Mononuclear cell (primary cell): ENCODE data around the gene NFXL1. TPM values are rescaled to one million over a fixed set of nuclear protein-coding genes. Genes with fewer than 3 reads are reported as not detected.
"Not testable (repeated sequence)": the region's sequence is repeated elsewhere in the genome, so short reads cannot be mapped to it uniquely, and the experiment has no call there.

Source experiments
- H3K27me3 ChIP-seq: 2 replicates; pipeline ENCODE4 v1.6.0; 2011; ENCODE audit warnings: low read length, control low read depth; ENCODE audit not compliant: insufficient read depth
- H3K4me1 ChIP-seq: 2 replicates; pipeline ENCODE4 v1.5.1; 2011; ENCODE audit warnings: mild to moderate bottlenecking, low read length, control low read depth; ENCODE audit not compliant: insufficient read depth
- H3K4me3 ChIP-seq: 2 replicates; pipeline ENCODE4 v1.5.1; 2011; ENCODE audit warnings: mild to moderate bottlenecking, low read length, moderate library complexity
- H3K9me3 ChIP-seq: 2 replicates; pipeline ENCODE4 v1.5.1; 2011; ENCODE audit warnings: low read depth, mild to moderate bottlenecking, control low read depth, low read length
- total RNA-seq: library from RNA; depleted of rRNA; stranded (reverse); fragments of >200 nt; gene quantifications from one replicate; pipeline ENCODE4 v1.2.3, GENCODE V29; 2012

The NFXL1 gene
- total RNA-seq, 1 donor = 6.8 TPM

DNA sequence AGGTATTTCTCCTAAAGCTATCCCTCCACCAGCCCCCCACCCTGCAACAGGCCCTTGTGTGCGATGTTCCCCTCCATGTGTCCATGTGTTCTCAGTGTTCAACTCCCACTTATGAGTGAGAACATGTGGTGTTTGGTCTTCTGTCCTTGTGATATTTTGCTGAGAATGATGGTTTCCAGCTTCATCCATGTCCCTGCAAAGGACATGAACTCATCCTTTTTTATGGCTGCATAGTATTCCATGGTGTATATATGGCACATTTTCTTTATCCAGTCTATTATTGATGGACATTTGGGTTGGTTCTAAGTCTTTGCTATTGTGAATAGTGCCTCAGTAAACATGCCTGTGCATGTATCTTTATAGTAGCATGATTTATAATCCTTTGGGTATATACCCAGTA, 2.8 kb upstream of the NFXL1 start:
- not testable (repeated sequence) for H3K4me3 ChIP-seq, H3K9me3 ChIP-seq
- peaks cover 21% of the 10 kb centered on the region for H3K4me1 ChIP-seq

GRCh38 chr4:47915378-47915777, 995 bp upstream of the NFXL1 start:
- H3K9me3 ChIP-seq = no peaks in the 10 kb centered on the region
- H3K4me1 ChIP-seq = peaks cover 21% of the 10 kb centered on the region
- H3K27me3 ChIP-seq = no peaks in the 10 kb centered on the region
- no peak overlapping the region for H3K4me3 ChIP-seq

More for the DNA sequence above, 2.8 kb upstream of the NFXL1 start:
- H3K27me3 ChIP-seq = not testable (repeated sequence)

DNA sequence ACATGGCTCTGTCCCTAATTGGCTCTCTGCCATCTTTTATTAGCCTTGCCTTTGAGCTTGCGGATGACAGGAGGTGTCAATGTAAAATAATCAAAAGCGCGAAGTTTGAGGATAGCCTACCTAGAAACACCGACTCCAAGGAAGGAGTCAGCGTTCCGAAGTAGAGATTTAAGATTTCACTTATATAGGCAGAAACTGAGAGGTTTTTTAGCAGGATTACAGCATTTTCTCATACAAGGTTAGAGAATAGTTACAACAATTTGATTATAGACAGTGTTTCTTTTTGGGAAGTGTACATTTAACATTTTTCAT, 499 bp upstream of the NFXL1 start:
- H3K9me3 ChIP-seq = no peaks in the 10 kb centered on the region
- peaks cover 21% of the 10 kb centered on the region for H3K4me1 ChIP-seq
- no peaks in the 10 kb centered on the region for H3K27me3 ChIP-seq
- peak overlapping the region; percentile 99 for H3K4me3 ChIP-seq

DNA sequence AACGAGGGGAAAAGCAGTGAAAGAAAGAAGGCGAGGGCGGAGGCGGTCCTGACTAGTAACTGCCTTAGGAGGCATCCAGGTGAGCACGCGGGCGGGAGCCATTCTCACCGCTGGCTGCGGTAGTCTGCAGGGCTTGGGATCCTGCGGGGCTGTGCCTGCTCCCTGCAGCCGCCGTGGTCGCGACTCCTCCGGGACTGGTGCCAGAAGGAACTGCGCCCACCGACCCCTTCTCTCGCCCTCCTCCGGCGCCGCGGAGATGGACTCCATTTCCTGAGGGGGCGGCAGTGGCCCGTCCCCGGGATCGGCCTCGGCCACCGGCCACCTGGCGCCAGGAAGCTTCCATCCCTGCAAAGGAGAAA, 543 bp downstream of the NFXL1 start:
- Histone ChIP-seq H3K4me1 (peaks cover 21% of the 10 kb centered on the region), H3K9me3 (no peaks in the 10 kb centered on the region), H3K27me3 (no peaks in the 10 kb centered on the region), H3K4me3 (peak overlapping the region; percentile 99)

DNA sequence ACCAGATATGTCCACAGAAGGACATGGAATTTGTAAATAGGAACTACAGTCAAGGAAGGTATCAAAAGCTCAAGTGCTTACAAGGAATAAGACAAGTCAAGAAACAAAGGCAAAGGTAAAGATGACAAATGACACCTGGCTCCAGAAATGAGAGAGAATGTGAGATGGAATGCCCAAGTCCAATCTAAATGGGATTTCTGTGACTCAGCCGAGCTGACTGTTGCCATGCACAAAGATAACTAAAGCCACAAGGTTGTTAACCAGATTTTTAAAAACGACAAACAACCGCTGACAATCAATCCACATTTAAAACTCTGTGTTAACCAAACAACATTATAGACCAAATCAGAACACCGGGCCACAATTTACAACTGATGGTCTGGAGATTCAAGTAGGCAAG, 1.1 kb downstream of the NFXL1 start:
- Histone ChIP-seq H3K4me1 (peaks cover 21% of the 10 kb centered on the region), H3K4me3 (peak overlapping the region; percentile 99), H3K27me3 (no peaks in the 10 kb centered on the region), H3K9me3 (no peaks in the 10 kb centered on the region)

- Histone ChIP-seq H3K4me3 (no peak overlapping the region), H3K9me3 (no peaks in the 10 kb centered on the region), H3K27me3 (no peaks in the 10 kb centered on the region), H3K4me1 (no peaks in the 10 kb centered on the region)
Measured at GRCh38 chr4:47907089-47907646, 7.2 kb downstream of the NFXL1 start.

GRCh38 chr4:47899639-47900038, 14.7 kb downstream of the NFXL1 start:
- no peak overlapping the region for H3K4me3 ChIP-seq
- H3K27me3 ChIP-seq = no peaks in the 10 kb centered on the region
- no peaks in the 10 kb centered on the region for H3K4me1 ChIP-seq
- no peaks in the 10 kb centered on the region for H3K9me3 ChIP-seq

GRCh38 chr4:47891928-47892327, 22.5 kb downstream of the NFXL1 start:
- H3K27me3 ChIP-seq = no peaks in the 10 kb centered on the region
- H3K9me3 ChIP-seq = no peaks in the 10 kb centered on the region
- no peak overlapping the region for H3K4me3 ChIP-seq
- no peaks in the 10 kb centered on the region for H3K4me1 ChIP-seq

DNA sequence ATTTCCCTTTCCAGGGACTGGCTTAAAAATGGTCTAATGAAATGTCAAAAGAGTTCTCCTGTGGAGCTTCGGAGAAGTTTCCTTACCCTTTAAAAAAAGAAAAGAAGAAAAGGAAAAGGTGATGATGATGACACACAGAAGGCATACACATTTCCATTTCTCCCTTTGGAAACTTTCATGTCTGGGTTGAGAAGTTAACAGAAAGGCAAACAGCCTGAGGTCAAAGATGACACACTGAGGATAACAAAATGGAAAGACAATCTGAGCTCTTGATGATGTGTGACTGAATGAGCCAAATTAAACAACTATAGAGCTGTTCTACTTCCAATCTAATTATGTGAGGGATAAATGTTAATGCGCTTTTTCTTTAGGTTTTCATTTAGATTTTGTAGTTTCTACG, 32.2 kb downstream of the NFXL1 start:
- no peak overlapping the region for H3K4me3 ChIP-seq
- H3K9me3 ChIP-seq = no peaks in the 10 kb centered on the region
- no peaks in the 10 kb centered on the region for H3K27me3 ChIP-seq
- H3K4me1 ChIP-seq = no peaks in the 10 kb centered on the region

GRCh38 chr4:47879458-47879857, 34.9 kb downstream of the NFXL1 start:
- H3K27me3 ChIP-seq = no peaks in the 10 kb centered on the region
- no peaks in the 10 kb centered on the region for H3K4me1 ChIP-seq
- no peaks in the 10 kb centered on the region for H3K9me3 ChIP-seq
- no peak overlapping the region for H3K4me3 ChIP-seq

- Histone ChIP-seq H3K4me1 (no peaks in the 10 kb centered on the region), H3K4me3 (no peak overlapping the region), H3K9me3 (peaks cover 5% of the 10 kb centered on the region), H3K27me3 (no peaks in the 10 kb centered on the region)
Measured at GRCh38 chr4:47876784-47877546, 37.4 kb downstream of the NFXL1 start.

DNA sequence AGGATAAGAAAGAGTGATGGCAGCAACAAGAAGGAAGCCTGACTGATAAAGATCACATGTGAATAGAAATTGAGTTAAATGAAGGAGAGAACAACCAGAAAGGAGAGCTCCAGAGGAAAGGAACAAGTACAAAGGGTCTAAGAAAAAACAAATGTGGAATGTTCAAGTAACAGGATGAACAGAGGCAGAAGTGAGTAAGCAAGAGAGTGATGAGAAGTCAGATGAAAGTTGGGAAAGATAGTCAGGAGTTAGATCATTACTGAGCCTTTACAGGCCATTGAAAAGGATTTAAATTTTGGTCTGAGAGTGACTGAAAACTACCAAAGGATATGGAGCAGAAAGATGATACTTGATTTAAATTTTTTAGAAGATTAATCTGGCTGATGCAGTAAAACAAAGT, 38.1 kb downstream of the NFXL1 start:
- no peaks in the 10 kb centered on the region for H3K4me1 ChIP-seq
- no peaks in the 10 kb centered on the region for H3K27me3 ChIP-seq
- H3K9me3 ChIP-seq = peaks cover 5% of the 10 kb centered on the region
- H3K4me3 ChIP-seq = no peak overlapping the region

GRCh38 chr4:47873877-47874541, 40.4 kb downstream of the NFXL1 start:
- Histone ChIP-seq H3K4me1 (no peaks in the 10 kb centered on the region), H3K9me3 (peaks cover 5% of the 10 kb centered on the region), H3K4me3 (no peak overlapping the region), H3K27me3 (no peaks in the 10 kb centered on the region)

GRCh38 chr4:47863486-47863885, 50.9 kb downstream of the NFXL1 start:
- H3K4me3 ChIP-seq = no peak overlapping the region
- no peaks in the 10 kb centered on the region for H3K27me3 ChIP-seq
- H3K9me3 ChIP-seq = no peaks in the 10 kb centered on the region
- no peaks in the 10 kb centered on the region for H3K4me1 ChIP-seq

DNA sequence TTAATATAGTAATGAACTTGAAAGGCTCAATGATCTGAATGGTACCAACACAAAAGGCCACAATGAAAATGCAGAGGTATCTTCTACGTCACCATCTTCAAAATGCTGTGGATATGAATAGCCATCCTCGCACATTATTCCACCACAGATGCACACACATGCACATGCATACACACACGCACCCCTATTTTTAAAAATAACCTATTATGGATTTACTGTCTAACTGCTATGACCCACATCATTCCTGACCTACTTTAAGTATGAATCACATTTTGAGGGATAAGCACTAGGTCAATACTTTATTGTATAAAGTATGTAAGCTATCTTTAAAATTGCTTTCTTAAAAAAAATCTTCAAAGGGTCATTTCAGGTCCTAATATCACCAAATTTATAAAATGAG, 52.1 kb downstream of the NFXL1 start:
- Histone ChIP-seq H3K4me3 (no peak overlapping the region), H3K9me3 (no peaks in the 10 kb centered on the region), H3K4me1 (peaks cover 5% of the 10 kb centered on the region), H3K27me3 (no peaks in the 10 kb centered on the region)

GRCh38 chr4:47860305-47860704, 54.1 kb downstream of the NFXL1 start:
- no peaks in the 10 kb centered on the region for H3K27me3 ChIP-seq
- H3K4me1 ChIP-seq = peaks cover 5% of the 10 kb centered on the region
- H3K9me3 ChIP-seq = no peaks in the 10 kb centered on the region
- H3K4me3 ChIP-seq = no peak overlapping the region
